Bronchus fibroblast of lung (primary cell): ENCODE measurements around the gene TM4SF20. TPM values are rescaled to one million over a fixed set of nuclear protein-coding genes. Genes with fewer than 3 reads are reported as not detected.

ENCODE experiments used
- total RNA-seq: library from RNA; depleted of rRNA; stranded (reverse); fragments of >200 nt; gene quantifications from 2 replicates; pipeline ENCODE4 v1.2.3, GENCODE V29; 2015

Gene TM4SF20, protein sequence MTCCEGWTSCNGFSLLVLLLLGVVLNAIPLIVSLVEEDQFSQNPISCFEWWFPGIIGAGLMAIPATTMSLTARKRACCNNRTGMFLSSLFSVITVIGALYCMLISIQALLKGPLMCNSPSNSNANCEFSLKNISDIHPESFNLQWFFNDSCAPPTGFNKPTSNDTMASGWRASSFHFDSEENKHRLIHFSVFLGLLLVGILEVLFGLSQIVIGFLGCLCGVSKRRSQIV
- not detected in 2 replicates for total RNA-seq

DNA sequence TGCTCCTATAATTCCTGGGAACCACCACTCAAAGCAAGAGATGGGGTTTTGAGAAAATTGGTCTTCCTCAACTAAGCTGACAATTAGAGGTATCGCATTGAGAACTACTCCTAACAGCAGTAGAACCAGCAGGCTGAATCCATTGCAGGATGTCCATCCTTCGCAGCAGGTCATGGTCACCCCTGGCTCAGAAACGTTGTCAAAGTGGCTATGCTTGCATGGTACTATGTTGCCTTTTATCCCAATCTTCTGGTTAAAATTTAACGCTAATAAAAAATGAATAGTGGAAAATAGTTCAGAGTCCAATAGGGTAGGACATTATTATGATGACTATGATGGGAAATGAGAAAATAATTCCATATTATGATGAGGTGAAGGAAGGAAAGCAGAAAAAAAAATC lies at the start of gene TM4SF20:
Gene TM4SF20, minus strand, starts transcription at position 212 of the 400 bp plus-strand sequence. Its CDS starts 38 bp downstream, at position 174.

DNA sequence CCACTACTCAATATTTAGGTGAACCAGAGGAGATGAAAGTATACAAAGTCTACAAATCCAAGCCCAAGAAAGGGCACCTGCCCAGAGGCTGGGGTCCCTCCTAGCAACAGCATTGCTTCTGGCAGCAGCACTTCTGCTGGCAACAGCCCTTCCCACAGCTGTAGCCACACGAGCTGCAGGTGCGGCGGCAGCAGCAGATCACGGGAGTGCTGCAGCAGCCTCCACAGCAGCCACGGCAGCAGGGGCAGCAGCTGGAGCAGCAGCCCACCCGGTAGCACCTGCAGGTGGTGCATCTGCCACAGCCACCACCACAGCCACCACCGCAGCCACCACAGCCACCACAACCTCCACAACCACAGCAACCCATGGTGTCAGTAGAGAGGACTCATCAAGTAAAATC lies 8.5 kb upstream of the TM4SF20 start, which contains the start of gene SCYGR1:
Gene SCYGR1, minus strand, starts transcription at position 367 of the 400 bp plus-strand sequence. Its CDS starts 0 bp downstream, at position 367.

DNA sequence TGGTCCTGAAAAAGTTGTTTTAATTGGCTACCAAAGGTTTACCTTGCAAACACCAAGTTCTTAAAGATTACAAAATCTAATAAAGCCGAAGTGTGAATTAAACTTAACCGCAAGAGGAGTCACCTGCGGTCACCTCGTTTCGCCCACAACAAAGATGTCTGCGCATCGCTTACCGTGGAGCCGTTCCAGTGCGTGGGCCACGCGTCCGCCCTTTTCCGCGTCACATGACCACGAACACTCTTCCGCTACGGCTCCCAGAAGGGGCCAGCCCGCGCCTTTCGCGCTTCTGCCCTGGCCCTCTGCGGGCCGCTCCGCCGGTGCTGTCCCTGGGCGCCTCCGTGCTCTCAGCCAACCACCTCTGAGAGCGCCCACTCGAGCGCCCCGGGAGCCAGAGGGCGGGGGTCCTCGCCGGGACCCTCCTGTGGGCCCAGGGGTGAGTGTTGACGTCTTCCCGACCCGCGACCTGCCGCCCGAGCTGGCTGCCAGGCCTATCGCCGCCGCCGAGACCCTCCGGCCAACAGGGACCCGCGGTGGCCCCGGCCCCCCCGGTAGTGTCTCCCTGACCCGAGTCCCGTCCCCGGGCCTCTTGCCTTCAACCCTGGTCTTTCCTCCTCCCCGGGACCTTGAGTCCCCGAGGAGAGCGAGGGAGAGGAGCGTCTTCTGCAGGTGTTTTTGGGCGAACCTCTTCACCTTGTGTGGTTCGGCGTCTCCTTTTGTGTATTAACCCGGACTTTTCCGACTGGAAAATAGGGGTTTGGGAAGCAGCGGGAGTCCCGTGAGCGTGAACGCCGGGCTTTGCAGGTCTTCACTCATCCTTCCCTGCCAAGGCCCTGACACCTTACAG lies 53.9 kb downstream of the TM4SF20 start, which contains the start of gene MFF:
Gene MFF, plus strand, starts transcription at position 257 of the 844 bp plus-strand sequence. CDS start 5,415 bp downstream, outside the sequence.

Other genes with a start within 250 kb of the TM4SF20 start
- under 0.01 and 0.15 TPM in 2 replicates for gene COL4A4, start 215.1 kb downstream of the TM4SF20 start, total RNA-seq
- under 0.01 TPM in 1 of 2 replicates, not detected in the other for gene COL4A3, start 214.7 kb downstream of the TM4SF20 start, total RNA-seq
- gene MFF, start 54.1 kb downstream of the TM4SF20 start, total RNA-seq, result 113 and 117 TPM in 2 replicates
- not detected in 2 replicates for gene SCYGR1, start 8.6 kb upstream of the TM4SF20 start, total RNA-seq
- 38.8 and 44.9 TPM in 2 replicates for gene AGFG1, start 92.8 kb upstream of the TM4SF20 start, total RNA-seq
- gene SCYGR2, start 219.6 kb upstream of the TM4SF20 start, total RNA-seq, result not detected in 2 replicates
- gene SCYGR3, start 235.5 kb upstream of the TM4SF20 start, total RNA-seq, result not detected in 2 replicates
- gene SCYGR4, start 238.2 kb upstream of the TM4SF20 start, total RNA-seq, result not detected in 2 replicates